Eye (tissue), 1 donor: ENCODE results near the gene CNGB1.
"Not testable (repeated sequence)": the region's sequence is repeated elsewhere in the genome, so short reads cannot be mapped to it uniquely, and the experiment has no call there.

ENCODE experiments used
- DNase-seq: peaks from one replicate; pipeline ENCODE4 v3.0.0-alpha.2; 2015

Gene CNGB1

DNA sequence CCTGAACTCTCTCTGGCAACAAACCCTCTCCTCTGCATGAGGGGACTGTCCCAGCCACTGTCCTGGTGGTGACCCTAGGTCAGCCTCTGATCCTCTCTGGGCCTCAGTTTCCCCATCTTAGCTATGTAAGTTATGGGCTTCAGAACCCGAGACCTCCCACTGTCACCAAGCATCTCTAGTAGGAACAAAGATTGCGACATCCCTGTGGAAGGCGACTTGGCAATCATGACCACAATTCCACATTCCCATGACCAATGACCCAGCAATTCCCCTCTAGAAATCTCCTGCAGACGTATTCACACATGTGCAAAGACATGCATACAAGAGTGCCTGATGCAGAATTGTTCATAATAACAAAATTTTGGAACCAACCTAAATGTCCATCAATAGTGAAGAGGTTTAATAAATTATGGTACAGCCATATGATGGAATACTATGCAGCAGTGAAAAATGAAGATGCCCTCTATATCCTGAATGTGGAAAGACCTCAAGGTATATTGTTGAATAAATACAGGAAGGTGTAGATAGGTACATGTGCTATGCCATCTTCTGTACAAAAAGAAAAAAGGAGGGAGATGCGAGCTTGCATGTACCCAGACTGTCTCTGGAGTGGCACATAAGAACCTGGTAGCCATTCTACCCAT lies 21.2 kb downstream of the CNGB1 start:
- no peak for DNase-seq

DNA sequence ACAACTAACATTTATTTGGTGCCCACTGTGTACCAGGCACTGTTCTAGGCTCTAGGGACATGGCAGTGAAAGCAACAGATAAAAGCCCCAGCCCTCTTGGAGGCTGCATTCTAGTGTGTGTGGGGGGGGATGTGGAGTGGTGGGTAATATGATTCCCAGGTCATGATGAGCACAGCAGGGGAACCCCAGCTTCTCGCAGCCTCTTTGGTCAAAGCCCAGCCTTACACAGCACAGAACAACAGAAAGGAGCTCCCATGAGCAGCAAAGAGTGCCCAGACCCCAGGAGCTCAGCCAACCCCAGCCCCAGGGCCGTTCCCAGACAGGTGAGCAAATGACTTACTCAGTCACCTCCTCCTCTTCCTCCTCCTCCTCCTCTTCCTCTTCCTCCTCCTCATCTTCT lies 21.9 kb downstream of the CNGB1 start:
- no peak for DNase-seq

DNA sequence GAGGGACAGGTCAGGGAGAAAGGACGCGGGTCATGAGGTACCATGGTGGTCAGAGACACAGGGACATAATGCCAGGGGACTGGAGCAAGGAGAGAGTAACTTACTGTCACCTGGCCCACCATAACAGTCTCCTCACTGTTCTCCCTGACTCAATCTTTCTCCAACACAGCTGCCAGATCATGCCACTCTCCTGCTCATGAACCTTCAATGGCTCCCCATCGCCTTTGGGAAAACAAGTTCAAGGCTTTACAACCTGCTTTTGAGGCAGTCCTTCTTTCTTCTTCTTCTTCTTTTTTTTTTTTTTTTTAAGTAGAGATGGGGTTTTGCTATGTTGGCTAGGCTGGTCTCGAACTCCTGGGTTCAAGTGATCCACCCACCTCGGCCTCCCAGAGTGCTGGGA lies 22.9 kb downstream of the CNGB1 start:
- no peak for DNase-seq

DNA sequence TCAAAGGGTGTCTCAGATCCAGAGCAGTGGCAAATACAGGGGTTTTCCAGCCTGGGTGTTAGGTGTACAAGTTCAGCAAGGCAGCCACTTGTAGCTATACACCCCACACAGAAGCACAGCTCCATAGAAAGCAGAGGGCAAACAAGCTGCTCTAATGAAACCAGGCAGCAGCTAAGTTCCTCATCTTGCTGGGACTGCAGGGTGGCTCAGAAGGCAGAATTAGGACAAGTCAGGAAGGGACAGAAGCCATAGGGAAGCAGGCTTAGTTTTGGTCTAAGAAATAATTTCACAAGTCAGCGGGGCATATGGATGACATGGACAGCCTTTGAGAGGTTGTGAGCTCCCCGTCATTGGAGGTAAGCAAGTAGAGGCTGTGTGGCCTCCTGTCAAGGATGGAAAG lies 23.7 kb downstream of the CNGB1 start:
- DNase-seq = no peak

DNA sequence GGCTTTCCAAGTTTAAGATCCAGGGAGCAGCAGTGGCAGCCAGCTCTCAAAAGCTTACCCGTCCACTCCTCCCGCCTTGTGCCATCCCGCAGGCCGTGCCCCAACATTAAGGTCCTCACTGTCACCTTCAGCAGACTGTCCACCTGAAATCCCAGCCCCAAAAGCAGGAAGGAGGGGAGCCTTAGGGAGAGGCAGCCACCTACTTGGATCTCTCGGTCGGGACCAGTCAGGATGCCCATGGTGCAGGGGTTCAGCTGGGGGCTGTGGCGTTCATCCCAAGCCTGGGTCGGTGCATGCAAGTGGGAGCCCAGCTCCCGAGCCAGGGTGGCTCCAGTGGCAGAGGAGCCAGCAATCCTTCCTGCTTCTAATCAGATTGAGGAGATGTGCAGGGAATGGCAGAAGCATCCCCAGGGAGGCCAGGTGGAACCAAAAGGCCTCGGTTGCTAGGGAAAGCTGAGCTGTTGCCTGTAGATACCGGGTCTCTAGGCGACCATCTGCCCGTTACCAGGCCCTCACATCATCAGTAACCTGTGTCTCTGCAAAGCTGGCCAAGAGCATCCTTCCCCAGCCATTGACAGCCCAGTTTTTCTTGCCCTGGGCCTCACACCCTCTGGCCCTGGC lies 24.6 kb downstream of the CNGB1 start:
- DNase-seq = peak; percentile 62

DNA sequence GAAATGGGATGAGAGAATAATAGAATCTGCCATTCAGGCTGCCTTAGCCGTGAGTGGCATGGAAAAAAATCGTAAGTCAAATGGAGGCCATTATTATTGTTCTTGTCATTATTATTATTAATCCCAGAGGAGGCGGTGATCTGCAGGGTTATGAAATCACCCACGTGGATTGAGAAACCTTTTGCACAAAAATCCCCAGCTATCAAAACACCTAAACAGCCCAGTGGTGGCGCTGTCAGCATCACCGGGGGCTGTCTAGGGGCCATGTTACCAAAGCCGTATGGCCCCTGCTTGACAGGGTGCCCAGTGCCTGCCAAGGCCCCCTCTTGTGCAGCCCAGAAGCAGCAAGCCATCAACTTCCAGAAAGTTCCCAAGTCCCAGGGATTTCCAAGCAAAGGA lies 25.2 kb downstream of the CNGB1 start:
- DNase-seq = no peak

DNA sequence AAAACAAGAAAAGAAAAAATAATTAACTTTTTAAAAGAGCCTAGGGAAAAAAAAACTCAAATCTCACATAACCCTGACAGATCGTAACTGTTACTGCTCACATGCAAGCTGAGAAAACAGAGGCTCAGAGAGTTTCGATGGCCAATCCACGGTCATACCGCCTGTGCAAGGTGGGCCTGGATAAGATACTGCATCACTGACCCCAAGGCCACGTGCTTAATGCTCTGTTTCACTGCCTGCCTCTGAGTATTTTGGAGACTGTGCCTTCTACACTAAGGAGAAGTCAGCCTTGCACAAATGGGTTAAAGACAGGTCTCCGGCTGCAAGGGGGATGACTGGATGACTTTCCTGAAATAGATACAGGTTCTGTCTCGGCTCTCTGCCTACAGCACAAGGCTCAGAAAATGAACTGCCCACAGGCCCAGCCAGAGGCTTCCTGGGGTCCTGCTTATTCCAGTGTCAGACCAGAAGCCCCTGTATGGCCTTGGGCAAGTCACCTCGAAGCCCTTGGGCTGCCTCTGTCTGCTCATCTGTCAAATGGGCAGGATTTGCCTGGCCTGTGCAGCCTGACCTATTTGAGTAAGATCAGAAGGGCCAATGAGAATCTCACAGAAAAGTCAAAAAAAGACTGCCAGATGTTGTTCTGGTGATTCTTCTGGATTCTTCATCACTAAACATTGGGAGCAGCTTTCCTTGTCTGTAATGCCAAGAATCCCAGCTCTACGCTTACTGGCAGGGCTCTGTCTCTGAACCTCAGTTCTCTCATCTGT lies 25.8 kb downstream of the CNGB1 start:
- DNase-seq = no peak

DNA sequence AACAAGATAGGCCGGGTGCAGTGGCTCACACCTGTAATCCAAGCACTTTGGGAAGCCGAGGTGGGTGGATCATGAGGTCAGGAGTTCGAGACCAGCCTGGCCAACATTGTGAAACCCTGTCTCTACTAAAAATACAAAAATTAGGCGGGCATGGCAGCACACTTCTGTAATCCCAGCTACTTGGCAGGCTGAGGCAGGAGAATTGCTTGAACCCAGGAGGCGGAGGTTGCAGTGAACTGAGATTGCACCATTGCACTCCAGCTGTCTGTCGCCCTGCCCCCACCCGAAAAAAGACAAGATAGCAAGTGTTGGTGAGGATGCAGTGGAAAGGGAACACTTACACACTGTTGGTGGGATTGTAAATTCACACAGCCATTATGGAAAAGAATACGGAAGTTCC lies 27.5 kb downstream of the CNGB1 start:
- not testable (repeated sequence) for DNase-seq

DNA sequence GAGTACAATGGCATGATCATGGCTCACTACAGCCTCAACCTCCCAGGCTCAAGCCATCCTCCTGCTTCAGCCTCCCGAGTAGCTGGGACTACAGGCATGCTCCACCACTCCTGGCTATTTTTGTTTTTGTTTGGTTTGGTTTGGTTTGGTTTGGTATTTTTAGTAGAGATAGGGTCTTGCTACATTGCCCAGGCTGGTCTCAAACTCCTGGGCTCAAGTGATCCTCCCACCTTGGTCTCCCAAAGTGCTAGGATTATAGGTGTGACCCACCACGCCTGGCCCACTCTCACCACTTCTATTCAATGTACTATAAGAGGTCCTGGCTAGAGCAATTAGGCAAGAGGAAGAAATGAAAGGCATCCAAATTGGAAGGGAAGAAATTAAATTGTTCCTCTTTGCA lies 29.0 kb downstream of the CNGB1 start:
- not testable (repeated sequence) for DNase-seq

DNA sequence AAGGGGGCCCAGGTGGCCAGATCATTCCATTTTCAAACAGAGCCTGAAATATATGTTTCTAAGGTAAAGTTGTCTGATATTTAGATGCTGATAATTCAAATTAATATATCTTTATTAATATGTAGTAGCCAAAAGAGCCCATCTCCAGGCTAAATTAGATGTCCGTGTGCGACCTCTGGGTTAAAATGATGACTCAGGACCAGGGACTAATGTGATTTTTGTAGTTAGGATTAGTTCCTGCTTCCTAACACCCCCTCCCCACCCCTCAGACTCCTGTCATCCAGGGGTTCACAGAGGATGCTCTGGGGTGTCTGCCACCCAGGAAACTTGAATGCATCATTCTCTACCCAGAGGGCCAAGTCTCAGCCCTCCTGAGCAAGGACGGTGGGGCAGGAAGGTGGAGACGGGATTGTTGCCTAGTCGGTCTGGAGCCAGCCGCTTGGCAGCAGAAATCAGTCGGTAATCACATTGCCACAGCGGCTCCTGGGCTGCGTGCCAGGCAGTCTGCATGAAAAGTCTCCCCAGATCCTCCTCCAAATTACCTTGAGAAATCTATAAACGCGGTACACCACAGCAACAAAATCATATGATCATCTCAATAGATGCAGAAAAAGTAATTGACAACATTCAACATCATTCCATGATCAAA lies 29.8 kb downstream of the CNGB1 start:
- DNase-seq = no peak

DNA sequence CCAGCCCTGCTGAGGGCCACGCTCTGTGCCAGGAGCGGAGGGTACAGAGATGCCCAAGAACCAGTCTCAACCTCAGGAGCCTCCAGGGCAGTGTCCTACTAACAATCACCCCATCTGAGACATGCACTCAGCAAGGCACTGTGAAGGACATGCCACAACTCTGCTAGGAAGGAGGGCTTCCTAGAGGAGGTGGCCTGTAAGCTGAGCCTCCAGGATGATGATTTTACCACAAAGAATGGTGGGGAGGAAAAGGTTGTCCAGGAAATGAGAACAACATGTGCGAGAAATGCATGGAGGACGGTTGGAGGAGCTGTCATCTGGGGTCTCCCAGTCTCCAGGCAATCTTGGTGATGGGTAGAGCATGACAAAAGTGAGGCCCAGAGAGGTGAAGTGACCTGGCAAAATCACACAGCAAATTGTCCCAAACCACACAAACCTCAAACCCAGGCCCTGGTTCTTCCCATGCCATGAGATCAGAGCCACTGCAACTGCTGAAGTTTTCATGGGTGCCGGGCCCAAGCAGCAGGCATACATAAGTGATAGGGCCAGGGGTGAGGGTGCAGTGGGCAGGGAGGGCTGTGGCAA lies 30.5 kb downstream of the CNGB1 start:
- no peak for DNase-seq

DNA sequence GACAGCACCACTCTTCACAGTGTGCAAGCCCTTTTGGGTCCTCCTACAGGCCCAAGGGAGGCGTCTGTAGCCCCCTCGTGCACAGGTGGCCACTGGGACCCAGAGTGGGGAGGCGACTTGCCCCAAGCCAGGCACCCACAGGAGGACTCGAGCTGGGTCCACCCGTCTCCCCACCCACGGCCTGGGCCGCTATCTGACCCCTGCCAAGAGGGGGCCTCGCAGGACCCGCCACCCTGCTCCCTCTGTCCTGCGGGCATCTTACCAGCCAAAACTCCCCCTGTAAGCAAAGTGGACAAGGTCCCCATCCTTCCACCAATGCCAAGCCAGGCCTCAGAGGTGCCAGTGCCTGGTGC lies 31.1 kb downstream of the CNGB1 start:
- no peak for DNase-seq

DNA sequence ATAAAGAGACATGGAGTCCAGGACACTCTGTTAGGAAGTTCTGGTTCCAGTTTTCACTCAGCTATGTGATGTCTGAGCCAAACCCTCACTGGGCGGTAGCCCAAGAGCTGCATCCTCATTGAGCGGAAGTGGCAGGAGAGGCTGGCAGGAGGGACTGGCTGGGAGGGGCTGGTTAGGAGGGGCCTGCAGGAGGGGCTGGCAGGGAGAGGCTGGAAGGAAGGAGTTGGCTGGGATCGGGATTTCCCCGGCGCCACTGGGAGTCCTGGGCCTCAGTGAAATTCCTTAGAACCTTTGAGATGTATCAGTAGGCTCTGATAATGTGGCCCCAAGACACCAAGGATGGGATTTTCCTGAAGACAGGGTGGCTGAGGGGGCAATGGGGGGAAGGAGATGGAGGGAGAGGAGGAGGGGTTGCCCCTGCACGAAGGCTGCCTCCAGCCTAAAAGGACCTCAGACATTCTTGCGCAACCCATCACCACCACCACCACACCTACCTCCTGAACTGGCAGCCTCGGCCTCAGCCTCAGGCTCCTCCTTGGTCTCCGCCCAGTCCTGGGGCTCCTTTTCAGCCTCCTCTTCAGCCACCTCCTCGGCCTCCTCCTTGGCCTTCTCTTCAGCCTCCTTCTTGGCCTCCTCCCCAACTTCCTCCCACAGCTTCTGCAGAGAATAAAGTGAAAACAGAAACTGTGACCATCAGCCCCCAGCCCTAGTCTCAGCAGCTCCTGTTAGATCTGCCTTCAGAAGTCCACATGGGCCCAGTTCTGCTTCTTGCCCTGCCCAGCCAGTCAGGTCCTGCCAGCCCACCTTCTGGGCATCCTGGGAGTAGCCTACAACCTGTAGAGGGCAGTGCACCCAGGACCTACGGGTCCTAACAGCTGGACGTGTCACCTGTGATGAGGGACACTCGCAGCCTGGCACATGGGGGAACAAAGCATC lies 31.7 kb downstream of the CNGB1 start:
- peak; percentile 37 for DNase-seq

DNA sequence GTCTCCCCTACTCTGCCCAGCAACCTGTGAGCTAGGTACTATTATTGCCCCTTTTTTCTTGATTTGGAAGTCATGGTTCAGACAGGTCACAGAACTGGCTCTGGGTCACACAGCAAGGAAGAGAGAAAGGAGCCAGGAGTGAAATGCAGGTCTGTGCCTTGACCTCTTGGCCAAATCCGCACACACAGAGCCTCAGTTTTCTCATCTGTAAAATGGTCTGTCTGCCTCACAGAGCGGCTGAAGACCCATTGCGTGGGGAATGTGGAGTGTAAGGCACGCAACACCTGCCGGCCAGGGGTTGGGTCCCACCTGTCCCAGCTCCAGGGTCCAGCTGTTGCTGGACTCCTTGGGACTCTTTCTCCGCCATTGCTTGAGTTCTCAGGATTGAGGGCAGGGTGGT lies 32.4 kb downstream of the CNGB1 start:
- DNase-seq = no peak

DNA sequence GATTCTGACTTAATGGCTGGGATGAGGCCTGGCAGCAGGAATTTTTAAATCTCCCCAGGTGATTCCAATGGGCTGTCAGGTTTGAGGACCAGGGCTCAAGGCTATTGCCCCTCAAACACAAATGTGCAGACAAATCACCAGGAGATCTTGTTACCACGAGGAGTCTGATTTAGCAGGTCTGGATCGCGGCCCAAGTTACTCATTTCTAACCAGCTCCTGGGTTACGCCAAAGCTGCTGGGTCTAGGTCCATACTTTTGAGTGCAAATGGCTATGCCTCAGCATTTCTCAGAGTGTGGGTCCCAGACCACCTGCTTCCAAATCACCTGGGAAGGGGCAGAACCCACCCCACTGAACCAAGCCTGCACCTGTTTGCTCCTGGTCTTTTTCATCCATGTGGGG lies 33.1 kb downstream of the CNGB1 start:
- DNase-seq = no peak

DNA sequence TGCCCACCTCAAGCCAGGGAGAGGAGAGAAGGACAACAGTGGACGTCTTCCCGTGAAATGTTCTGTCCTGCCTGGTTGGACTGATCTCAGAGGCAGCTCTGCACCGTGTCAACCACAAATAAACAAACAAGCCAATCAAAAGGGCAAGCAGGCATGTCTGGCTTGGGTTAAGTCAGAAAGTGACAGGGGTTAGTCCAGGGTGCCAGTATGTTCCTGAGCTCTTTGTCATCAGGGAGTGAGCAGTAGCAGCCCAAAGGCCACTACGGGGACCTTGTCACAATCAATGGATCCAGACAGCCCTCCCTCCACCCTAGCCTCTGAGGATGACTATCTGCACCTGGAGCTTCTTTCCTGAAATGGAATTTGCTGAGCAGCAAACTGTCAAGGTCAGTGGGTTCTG lies 35.0 kb downstream of the CNGB1 start:
- no peak for DNase-seq

DNA sequence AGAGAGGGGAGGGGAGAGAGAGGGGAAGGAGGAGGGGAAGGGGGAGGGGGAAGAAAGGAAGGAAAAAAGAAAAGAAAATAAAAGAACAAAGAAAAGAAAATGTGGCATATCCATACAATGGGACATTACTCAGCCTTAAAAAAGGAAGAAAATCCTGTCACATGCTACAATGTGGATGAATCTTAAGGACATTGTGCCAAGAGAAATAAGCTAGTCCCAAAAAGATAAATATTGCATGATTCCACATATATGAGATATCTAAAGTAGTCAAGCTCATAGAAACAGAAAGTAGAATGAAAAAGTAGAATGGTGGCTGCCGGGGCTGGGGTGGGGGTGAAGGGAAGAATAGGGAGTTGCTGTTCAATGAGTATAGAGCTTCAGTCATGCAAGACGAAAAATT lies 40.4 kb downstream of the CNGB1 start:
- no peak for DNase-seq

DNA sequence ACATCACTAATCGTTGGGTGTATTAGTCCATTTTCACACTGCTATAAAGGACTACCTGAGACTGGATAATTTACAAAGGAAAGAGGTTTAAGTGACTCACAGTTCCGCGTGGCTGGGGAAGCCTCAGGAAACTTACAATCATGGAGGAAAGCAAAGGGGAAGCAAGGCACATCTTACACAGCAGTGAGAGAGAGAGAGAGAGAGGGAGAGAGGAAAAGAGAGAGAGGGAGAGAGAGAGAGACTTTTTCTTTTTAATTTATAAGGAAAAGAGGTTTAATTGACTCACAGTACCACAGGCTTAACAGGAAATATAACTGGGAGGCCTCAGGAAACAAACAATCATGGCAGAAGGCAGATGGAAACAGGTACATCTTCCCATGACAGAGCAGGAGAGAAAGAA lies 41.7 kb downstream of the CNGB1 start:
- DNase-seq = no peak

DNA sequence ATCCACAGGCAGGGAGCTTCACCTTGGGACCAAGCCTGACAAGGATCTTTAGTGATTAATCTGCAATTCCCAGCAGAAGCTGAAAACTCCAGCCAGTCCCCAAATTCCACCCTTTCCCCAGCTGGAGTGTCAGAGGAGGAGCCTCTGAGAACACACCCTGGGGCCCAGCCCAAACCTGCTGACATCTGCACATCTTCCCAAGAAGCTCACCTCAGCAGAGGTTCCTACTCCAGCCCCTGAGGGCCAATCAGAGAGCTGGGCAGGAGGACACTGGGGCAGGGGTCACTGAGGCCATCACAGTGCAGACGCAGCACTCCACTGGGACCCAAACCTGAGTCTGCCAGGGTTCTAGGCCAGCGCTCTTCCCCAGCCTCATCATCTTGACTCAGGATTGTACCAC lies 44.9 kb downstream of the CNGB1 start:
- DNase-seq = no peak

DNA sequence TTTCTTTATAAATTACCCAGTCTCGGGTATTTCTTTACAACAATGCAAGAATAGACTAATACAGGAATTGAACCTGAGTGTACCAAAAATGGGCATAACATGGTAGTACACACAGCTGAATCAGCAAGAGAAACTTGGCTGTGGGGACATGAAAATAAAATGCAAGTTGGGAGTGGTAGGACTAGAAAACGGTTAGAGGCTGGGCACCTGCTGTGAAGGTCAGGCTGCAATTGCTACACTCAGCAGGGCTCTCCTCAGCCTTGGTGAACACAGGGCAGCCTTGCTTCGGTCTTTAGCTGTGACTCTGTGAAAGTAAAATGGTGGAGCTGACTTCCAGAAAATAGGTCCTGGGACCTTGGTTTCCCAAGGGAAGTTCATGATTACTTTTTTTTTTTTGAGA lies 45.6 kb downstream of the CNGB1 start:
- DNase-seq = no peak

DNA sequence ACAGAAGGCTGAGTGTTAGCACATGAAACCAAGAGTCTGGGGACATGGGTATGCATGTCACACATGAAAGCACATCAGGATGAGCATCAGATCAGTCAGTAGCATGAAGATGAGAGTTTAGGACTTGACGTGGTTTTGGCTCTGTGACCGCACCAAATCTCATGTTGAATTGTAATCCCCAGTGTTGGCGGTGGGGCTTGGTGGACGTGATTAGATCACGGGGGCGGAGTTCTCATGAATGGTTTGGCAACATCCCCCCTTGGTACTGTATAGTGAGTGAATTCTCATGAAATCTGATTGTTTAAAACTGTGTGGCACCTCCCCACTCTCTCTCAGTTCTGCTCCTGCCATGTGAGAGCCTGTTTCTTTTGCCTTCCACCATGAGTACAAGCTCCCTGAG lies 46.4 kb downstream of the CNGB1 start:
- DNase-seq = no peak

DNA sequence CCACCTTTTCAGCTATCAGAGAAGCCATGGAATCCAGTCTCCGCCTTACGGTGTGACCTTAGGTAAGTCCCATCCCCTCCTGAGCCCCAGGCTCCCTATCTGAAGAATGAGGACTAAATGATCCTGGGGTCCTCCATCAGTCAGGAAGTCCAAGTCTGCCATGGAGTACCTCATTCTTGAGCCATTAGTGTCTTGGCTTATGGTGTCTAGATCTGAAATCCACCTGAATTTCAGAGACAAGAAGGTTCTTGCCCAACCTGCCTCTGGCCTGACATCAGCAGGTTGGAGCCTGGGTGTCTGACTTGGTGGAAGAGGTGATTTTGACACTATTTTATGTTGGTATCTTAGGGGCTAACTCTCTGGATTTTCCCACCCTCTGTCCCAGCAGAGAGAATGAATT lies 47.1 kb downstream of the CNGB1 start:
- DNase-seq = no peak

DNA sequence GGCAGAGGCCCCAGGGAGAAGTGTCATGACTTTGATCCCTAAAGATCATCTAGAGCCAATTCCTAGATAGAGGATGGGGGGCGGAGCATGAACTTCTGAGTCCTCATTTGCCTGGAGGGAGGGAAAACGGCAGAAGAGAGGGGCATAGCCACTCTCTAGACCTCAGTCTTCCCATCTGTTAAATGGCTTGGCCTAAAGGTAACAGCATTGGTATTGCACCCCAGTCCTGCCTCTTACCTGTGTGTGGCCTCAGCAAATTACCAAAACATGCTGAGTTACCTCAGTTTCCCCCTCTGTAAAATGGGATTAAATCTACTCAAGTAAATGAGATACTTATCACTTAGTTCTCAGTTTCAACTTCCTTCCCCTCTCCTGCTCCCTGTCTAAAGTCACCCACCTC lies 47.5 kb downstream of the CNGB1 start:
- DNase-seq = no peak
